HL-60/S4 treated with phorbol 12-myristate 13-acetate at 8.2 ng/mL for 4 days and 3 days (cell line): ENCODE measurements around the gene PIAS1.

Experiments
- in situ Hi-C: fragments of 300-500 bp; cut with MboI; formaldehyde crosslinking; loops from 2 replicates; pipeline ENCODE4 v1.15.0; 2022; ENCODE audit warnings: low sequenced_read_pairs

PIAS1 gene

GRCh38 chr15:68061602-68062001 is 7.5 kb downstream of the PIAS1 start:
- in situ Hi-C loops, result no loop called here

GRCh38 chr15:68062214-68062613 is 8.1 kb downstream of the PIAS1 start:
- in situ Hi-C loops, result no loop called here

- in situ Hi-C loops, result no loop called here
Measured at GRCh38 chr15:68062946-68063465, 8.9 kb downstream of the PIAS1 start.

- in situ Hi-C loops, result no loop called here
Measured at GRCh38 chr15:68063606-68064005, 9.5 kb downstream of the PIAS1 start.

GRCh38 chr15:68073576-68074288 is 19.6 kb downstream of the PIAS1 start:
- in situ Hi-C loops, result no loop called here

GRCh38 chr15:68075764-68076385 is 21.8 kb downstream of the PIAS1 start:
- in situ Hi-C loops, result no loop called here

GRCh38 chr15:68078365-68078764 is 24.2 kb downstream of the PIAS1 start:
- in situ Hi-C loops, result no loop called here

- in situ Hi-C loops, result no loop called here
Measured at GRCh38 chr15:68080334-68080733, 26.2 kb downstream of the PIAS1 start.

- in situ Hi-C loops, result no loop called here
Measured at GRCh38 chr15:68080783-68081182, 26.7 kb downstream of the PIAS1 start.

- in situ Hi-C loops, result no loop called here
Measured at GRCh38 chr15:68081869-68082505, 27.9 kb downstream of the PIAS1 start.

- in situ Hi-C loops, result no loop called here
Measured at GRCh38 chr15:68082735-68083134, 28.6 kb downstream of the PIAS1 start.

- in situ Hi-C loops, result no loop called here
Measured at GRCh38 chr15:68083463-68083862, 29.3 kb downstream of the PIAS1 start.

- in situ Hi-C loops, result no loop called here
Measured at GRCh38 chr15:68085052-68085451, 30.9 kb downstream of the PIAS1 start.

- in situ Hi-C loops, result no loop called here
Measured at GRCh38 chr15:68091743-68092142, 37.6 kb downstream of the PIAS1 start.

GRCh38 chr15:68096099-68096498 is 42.0 kb downstream of the PIAS1 start:
- in situ Hi-C loops, result no loop called here

GRCh38 chr15:68097029-68097428 is 42.9 kb downstream of the PIAS1 start:
- in situ Hi-C loops, result no loop called here

GRCh38 chr15:68098465-68098864 is 44.4 kb downstream of the PIAS1 start:
- in situ Hi-C loops, result no loop called here

- in situ Hi-C loops, result no loop called here
Measured at GRCh38 chr15:68100194-68100593, 46.1 kb downstream of the PIAS1 start.

- in situ Hi-C loops, result no loop called here
Measured at GRCh38 chr15:68103603-68104002, 49.5 kb downstream of the PIAS1 start.

- in situ Hi-C loops, result no loop called here
Measured at GRCh38 chr15:68106656-68107055, 52.5 kb downstream of the PIAS1 start.

- in situ Hi-C loops, result no loop called here
Measured at GRCh38 chr15:68107142-68107541, 53.0 kb downstream of the PIAS1 start.

- in situ Hi-C loops, result no loop called here
Measured at GRCh38 chr15:68112706-68113105, 58.6 kb downstream of the PIAS1 start.
